HepG2 (cell line): Measurements from ENCODE around the gene ITPR1. TPM values are rescaled to one million over a fixed set of nuclear protein-coding genes. Genes with fewer than 3 reads are reported as not detected.

Source experiments
- BCL3 ChIP-seq: sonication (generic); formaldehyde crosslinking; IDR thresholded peaks from 2 replicates; pipeline ENCODE4 v1.5.1; 2020; ENCODE audit warnings: mild to moderate bottlenecking, missing genetic modification reagents, moderate library complexity
- BRD4 ChIP-seq: sonication (generic); formaldehyde crosslinking; IDR thresholded peaks from 2 replicates; pipeline ENCODE4 v1.4.0; 2020; ENCODE audit warnings: missing genetic modification reagents
- CC2D1A ChIP-seq: sonication (generic); formaldehyde crosslinking; IDR thresholded peaks from 2 replicates; pipeline ENCODE4 v1.8.1; 2023; ENCODE audit warnings: mild to moderate bottlenecking, missing genetic modification reagents
- CCAR2 ChIP-seq: fragments of 200-400 bp; formaldehyde crosslinking; optimal IDR thresholded peaks from 2 replicates; pipeline ENCODE3; 2018; ENCODE audit warnings: low read depth, mild to moderate bottlenecking, low read length, moderate library complexity
- ELK4 ChIP-seq: sonication (generic); formaldehyde crosslinking; IDR thresholded peaks from 2 replicates; pipeline ENCODE4 v1.9.0; 2021; ENCODE audit warnings: missing genetic modification reagents, borderline replicate concordance
- EP300 ChIP-seq, 3 experiments: sonication (generic) in 1 of 3; formaldehyde crosslinking in 1 of 3; IDR thresholded peaks; 2 replicates each; pipeline versions ENCODE4 v1.5.1 to v1.6.1; 2011 to 2020; ENCODE audit warnings: low read depth in 2 of 3, low read length in 2 of 3, borderline replicate concordance in 1 of 3, improper control_type of control experiment in 1 of 3, mild to moderate bottlenecking in 1 of 3, missing genetic modification reagents in 1 of 3, moderate library complexity in 1 of 3
- FOXA3 ChIP-seq: IDR thresholded peaks from 2 replicates; pipeline ENCODE4 v1.6.1; 2016; ENCODE audit warnings: missing genetic modification reagents, missing compliant biosample characterization
- KAT8 ChIP-seq: IDR thresholded peaks from 2 replicates; pipeline ENCODE4 v1.6.1; 2016; ENCODE audit warnings: missing genetic modification reagents, missing compliant biosample characterization
- MTA1 ChIP-seq: sonication (generic); formaldehyde crosslinking; IDR thresholded peaks from 2 replicates; pipeline ENCODE4 v1.4.0; 2020; ENCODE audit warnings: missing genetic modification reagents, mild to moderate bottlenecking, borderline replicate concordance
- PCBP1 ChIP-seq: fragments of 200-400 bp; formaldehyde crosslinking; IDR thresholded peaks from 2 replicates; pipeline ENCODE4 v1.6.1; 2017; ENCODE audit warnings: mild to moderate bottlenecking, low read depth, low read length, borderline replicate concordance
- SMYD3 ChIP-seq: sonication (generic); formaldehyde crosslinking; IDR thresholded peaks from 2 replicates; pipeline ENCODE4 v1.8.1; 2023; ENCODE audit warnings: mild to moderate bottlenecking, missing genetic modification reagents
- TBP ChIP-seq: sonication (generic); formaldehyde crosslinking; IDR thresholded peaks from 2 replicates; pipeline ENCODE4 v1.5.0; 2020; ENCODE audit warnings: missing genetic modification reagents
- TFDP2 ChIP-seq: sonication (generic); formaldehyde crosslinking; IDR thresholded peaks from 2 replicates; pipeline ENCODE4 v1.4.0; 2020; ENCODE audit warnings: missing genetic modification reagents
- TRIM24 ChIP-seq: sonication (generic); formaldehyde crosslinking; IDR thresholded peaks from 2 replicates; pipeline ENCODE4 v1.8.0; 2022; ENCODE audit warnings: mild to moderate bottlenecking, missing genetic modification reagents
- ZNF124 ChIP-seq: sonication (generic); formaldehyde crosslinking; IDR thresholded peaks from 2 replicates; pipeline ENCODE4 v1.4.0; 2020; ENCODE audit warnings: missing genetic modification reagents
- ZNF44 ChIP-seq: sonication (generic); formaldehyde crosslinking; IDR thresholded peaks from 2 replicates; pipeline ENCODE4 v1.5.1; 2020; ENCODE audit warnings: mild to moderate bottlenecking, missing genetic modification reagents
- ZNF660 ChIP-seq: sonication (generic); formaldehyde crosslinking; IDR thresholded peaks from 2 replicates; pipeline ENCODE4 v1.5.1; 2020; ENCODE audit warnings: mild to moderate bottlenecking, low read depth, missing genetic modification reagents, borderline replicate concordance
- ZNF883 ChIP-seq: sonication (generic); formaldehyde crosslinking; IDR thresholded peaks from 2 replicates; pipeline ENCODE4 v1.5.1; 2020; ENCODE audit warnings: mild to moderate bottlenecking, missing genetic modification reagents; ENCODE audit errors: not compliant biosample characterization
- polyA plus RNA-seq, 8 experiments: library from polyadenylated mRNA; depleted of rRNA in 3 of 8; stranded (reverse) in 7 of 8; unstranded in 1 of 8; fragments of >200 nt; fragmentation: Illumina TruSeq in 4 of 8; extraction: Trizol in 4 of 8; gene quantifications; 2 replicates each; pipeline versions ENCODE4 v1.2.1 to v1.2.3, GENCODE V29; 2011 to 2016; ENCODE audit warnings: low read depth in 4 of 8, missing spikeins in 1 of 8, mixed read lengths in 1 of 8; ENCODE audit not compliant: insufficient read depth in 1 of 8
- total RNA-seq, 5 experiments: library from RNA; depleted of rRNA; stranded (reverse); fragments of >200 nt; fragmentation: Illumina TruSeq; extraction: Trizol; gene quantifications; 2 replicates each; pipeline ENCODE4 v1.2.3, GENCODE V29; 2016; ENCODE audit warnings: low read depth in 1 of 5
- TF ChIP-seq, protein P1 (sequence below): IDR thresholded peaks from 2 replicates; pipeline ENCODE4 v1.6.1; 2016; ENCODE audit warnings: low read depth, missing genetic modification reagents, missing compliant biosample characterization

Gene ITPR1
- total and polyA plus RNA-seq, 2 of the 13 experiments (the other 11 are each of a cell fraction or from before 2014, with no cell fraction given) = 10.0 to 11.4 TPM

DNA sequence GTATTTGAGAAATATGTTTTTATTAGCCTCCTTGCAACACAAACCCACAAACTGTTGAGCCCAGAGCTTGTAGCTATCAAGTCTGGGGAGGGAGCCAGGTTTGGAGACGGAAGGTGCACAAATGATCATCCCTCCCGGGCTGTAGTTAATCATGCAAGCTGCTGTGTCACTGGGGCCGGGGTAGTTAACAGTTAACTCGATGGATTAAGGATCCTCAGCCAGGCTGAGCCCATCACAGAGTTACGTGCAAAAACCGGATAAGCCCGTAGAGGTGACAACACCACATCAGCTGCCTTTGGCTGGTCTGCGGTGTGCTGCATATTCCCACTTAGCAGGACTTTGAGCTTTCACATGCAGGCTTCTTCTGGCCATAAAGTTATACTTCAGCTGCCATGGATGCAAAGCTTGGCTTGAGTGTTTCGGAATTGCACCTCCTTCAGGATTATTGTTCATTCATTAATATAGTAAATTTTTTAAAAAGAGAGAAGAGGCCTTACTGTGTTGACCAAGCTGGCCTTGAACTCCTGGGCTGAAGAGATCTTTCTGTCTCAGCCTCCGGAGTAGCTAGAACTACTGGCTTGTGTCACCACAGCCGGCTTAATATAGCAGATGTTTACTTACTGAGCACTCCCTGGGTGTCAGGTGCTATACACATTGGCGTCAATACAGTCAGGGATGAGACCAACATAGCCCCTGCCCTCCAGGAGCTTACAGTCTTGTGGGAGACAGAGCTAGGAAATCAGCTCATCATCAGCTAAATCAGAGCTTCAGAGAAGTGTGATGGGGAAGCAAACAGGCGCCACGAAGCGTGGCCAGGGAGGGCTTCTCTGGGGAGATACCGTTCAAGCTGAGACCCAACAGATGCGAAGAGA lies 259.3 kb downstream of the ITPR1 start (continued):
- TF ChIP-seq, protein P1, sequence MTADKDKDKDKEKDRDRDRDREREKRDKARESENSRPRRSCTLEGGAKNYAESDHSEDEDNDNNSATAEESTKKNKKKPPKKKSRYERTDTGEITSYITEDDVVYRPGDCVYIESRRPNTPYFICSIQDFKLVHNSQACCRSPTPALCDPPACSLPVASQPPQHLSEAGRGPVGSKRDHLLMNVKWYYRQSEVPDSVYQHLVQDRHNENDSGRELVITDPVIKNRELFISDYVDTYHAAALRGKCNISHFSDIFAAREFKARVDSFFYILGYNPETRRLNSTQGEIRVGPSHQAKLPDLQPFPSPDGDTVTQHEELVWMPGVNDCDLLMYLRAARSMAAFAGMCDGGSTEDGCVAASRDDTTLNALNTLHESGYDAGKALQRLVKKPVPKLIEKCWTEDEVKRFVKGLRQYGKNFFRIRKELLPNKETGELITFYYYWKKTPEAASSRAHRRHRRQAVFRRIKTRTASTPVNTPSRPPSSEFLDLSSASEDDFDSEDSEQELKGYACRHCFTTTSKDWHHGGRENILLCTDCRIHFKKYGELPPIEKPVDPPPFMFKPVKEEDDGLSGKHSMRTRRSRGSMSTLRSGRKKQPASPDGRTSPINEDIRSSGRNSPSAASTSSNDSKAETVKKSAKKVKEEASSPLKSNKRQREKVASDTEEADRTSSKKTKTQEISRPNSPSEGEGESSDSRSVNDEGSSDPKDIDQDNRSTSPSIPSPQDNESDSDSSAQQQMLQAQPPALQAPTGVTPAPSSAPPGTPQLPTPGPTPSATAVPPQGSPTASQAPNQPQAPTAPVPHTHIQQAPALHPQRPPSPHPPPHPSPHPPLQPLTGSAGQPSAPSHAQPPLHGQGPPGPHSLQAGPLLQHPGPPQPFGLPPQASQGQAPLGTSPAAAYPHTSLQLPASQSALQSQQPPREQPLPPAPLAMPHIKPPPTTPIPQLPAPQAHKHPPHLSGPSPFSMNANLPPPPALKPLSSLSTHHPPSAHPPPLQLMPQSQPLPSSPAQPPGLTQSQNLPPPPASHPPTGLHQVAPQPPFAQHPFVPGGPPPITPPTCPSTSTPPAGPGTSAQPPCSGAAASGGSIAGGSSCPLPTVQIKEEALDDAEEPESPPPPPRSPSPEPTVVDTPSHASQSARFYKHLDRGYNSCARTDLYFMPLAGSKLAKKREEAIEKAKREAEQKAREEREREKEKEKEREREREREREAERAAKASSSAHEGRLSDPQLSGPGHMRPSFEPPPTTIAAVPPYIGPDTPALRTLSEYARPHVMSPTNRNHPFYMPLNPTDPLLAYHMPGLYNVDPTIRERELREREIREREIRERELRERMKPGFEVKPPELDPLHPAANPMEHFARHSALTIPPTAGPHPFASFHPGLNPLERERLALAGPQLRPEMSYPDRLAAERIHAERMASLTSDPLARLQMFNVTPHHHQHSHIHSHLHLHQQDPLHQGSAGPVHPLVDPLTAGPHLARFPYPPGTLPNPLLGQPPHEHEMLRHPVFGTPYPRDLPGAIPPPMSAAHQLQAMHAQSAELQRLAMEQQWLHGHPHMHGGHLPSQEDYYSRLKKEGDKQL (CRISPR knock-in tag) = peak; percentile 19; the same call in 1 of the 2 replicates
- TF ChIP-seq ZNF883 (CRISPR knock-in tag) = no peak
- no peak for TF ChIP-seq ZNF44
- TF ChIP-seq PCBP1 = no peak
- 0 out of 4 replicates have a peak, but pooled peaks of 1 of the 2 experiments have one; percentile 22 for TF ChIP-seq EP300 (IDR thresholded peaks at IDR 0.05; ENCODE audit: low read depth in 2 of 2, low read length in 2 of 2)
- TF ChIP-seq EP300 (CRISPR knock-in tag; IDR thresholded peaks at IDR 0.05; ENCODE audit: borderline replicate concordance) = peak; percentile 47; the same call in 1 of the 2 replicates
- no peak; the same call in 1 of the 2 replicates for TF ChIP-seq TRIM24 (CRISPR knock-in tag)
- TF ChIP-seq BCL3 = 0 out of 2 replicates have a peak, but pooled peaks have one; percentile 27
- peak; percentile 52 for TF ChIP-seq TFDP2 (CRISPR knock-in tag)
- no peak for TF ChIP-seq CC2D1A
- peak; percentile 84 for TF ChIP-seq FOXA3 (CRISPR knock-in tag)
- no peak; the same call in 1 of the 2 replicates for TF ChIP-seq BRD4
- TF ChIP-seq KAT8 (CRISPR knock-in tag) = peak; percentile 73
- no peak for TF ChIP-seq SMYD3
- no peak for TF ChIP-seq ZNF660 (CRISPR knock-in tag)
- no peak for TF ChIP-seq CCAR2
- TF ChIP-seq ZNF124 (CRISPR knock-in tag) = no peak; the same call in 1 of the 2 replicates
- no peak for TF ChIP-seq ELK4
- no peak for TF ChIP-seq MTA1
- no peak for TF ChIP-seq TBP (CRISPR knock-in tag)
